H1 (cell line): ENCODE data around the gene PDE4C. TPM values are rescaled to one million over a fixed set of nuclear protein-coding genes. Genes with fewer than 3 reads are reported as not detected.
A peak's percentile ranks its signal among the peaks of the same experiment; 100 is the strongest.

Experiments
- CTCF ChIA-PET: fragments of 300-600 bp; sonication (Branson Sonifier 250); formaldehyde crosslinking; loops from one replicate; lab custom pipeline; 2021; ENCODE audit not compliant: partially characterized antibody; lab: Charles Lee
- POLR2A ChIA-PET: fragments of 300-600 bp; sonication (Branson Sonifier 250); formaldehyde crosslinking; loops from one replicate; lab custom pipeline; 2021; ENCODE audit warnings: inconsistent platforms; ENCODE audit not compliant: partially characterized antibody; lab: Charles Lee
- DNase-seq, 2 experiments: peaks; one replicate each; pipeline versions ENCODE4 v3.0.0 to v3.0.0-alpha.2; 2010 to 2022; ENCODE audit warnings: low spot score in 2 of 2, low read depth in 1 of 2, mixed read lengths in 1 of 2
- FAIRE-seq: peaks from 2 replicates; lab custom pipeline; 2011; peaks lifted over from hg19 to GRCh38; lab: Jason Lieb, UNC
- H2AFZ ChIP-seq: 2 replicates; pipeline ENCODE4 v1.8.1; 2012; ENCODE audit warnings: low read length, inconsistent platforms
- H2AK5ac ChIP-seq: 2 replicates; pipeline ENCODE4 v1.6.1; 2013; ENCODE audit warnings: low read depth, low read length
- H2BK120ac ChIP-seq: replicated peaks from 2 replicates; pipeline ENCODE3; 2013; ENCODE audit warnings: low read depth, low read length, inconsistent platforms
- H2BK12ac ChIP-seq: 2 replicates; pipeline ENCODE4 v1.6.1; 2013; ENCODE audit warnings: low read depth, low read length
- H2BK15ac ChIP-seq: 2 replicates; pipeline ENCODE4 v1.6.1; 2013; ENCODE audit warnings: low read length
- H2BK20ac ChIP-seq: 2 replicates; pipeline ENCODE4 v1.6.1; 2013; ENCODE audit warnings: low read length
- H2BK5ac ChIP-seq: 2 replicates; pipeline ENCODE4 v1.6.1; 2013; ENCODE audit warnings: low read depth, low read length
- H3K14ac ChIP-seq: 2 replicates; pipeline ENCODE4 v1.6.1; 2013; ENCODE audit warnings: inconsistent platforms; ENCODE audit not compliant: insufficient read length
- H3K18ac ChIP-seq: 2 replicates; pipeline ENCODE4 v1.6.1; 2013; ENCODE audit warnings: low read length; ENCODE audit errors: extremely low read depth
- H3K23ac ChIP-seq: 2 replicates; pipeline ENCODE4 v1.6.1; 2013; ENCODE audit warnings: inconsistent platforms; ENCODE audit not compliant: insufficient read length
- H3K23me2 ChIP-seq: 2 replicates; pipeline ENCODE4 v1.6.1; 2013; ENCODE audit warnings: low read depth, low read length
- H3K27ac ChIP-seq: 2 replicates; pipeline ENCODE4 v1.6.1; 2011; ENCODE audit warnings: low read depth, low read length, inconsistent platforms
- H3K27me3 ChIP-seq, 4 experiments: replicated peaks in 1 of 4; 1 replicate in 1 of 4; 2 replicates in 3 of 4; pipeline versions ENCODE4 v1.6.1 to v1.8.1; 2011 to 2013; ENCODE audit warnings: low read length in 3 of 4, mild to moderate bottlenecking in 3 of 4, inconsistent platforms in 2 of 4, mixed read lengths in 2 of 4, moderate library complexity in 1 of 4; ENCODE audit not compliant: control insufficient read depth in 3 of 4, insufficient read depth in 3 of 4; ENCODE audit errors: extremely low read depth in 1 of 4
- H3K36me3 ChIP-seq, 4 experiments: 2 replicates each; pipeline versions ENCODE4 v1.6.1 to v1.8.1; 2011 to 2013; ENCODE audit warnings: mild to moderate bottlenecking in 4 of 4, low read length in 3 of 4, moderate library complexity in 2 of 4, control low read depth in 1 of 4, inconsistent platforms in 1 of 4; ENCODE audit not compliant: insufficient read depth in 4 of 4, control insufficient read depth in 2 of 4
- H3K4ac ChIP-seq: replicated peaks from 2 replicates; pipeline ENCODE3; 2013; ENCODE audit warnings: low read length, low read depth, mixed read lengths, inconsistent platforms; ENCODE audit not compliant: insufficient read length
- H3K4me1 ChIP-seq, 4 experiments: replicated peaks in 1 of 4; 1 replicate in 1 of 4; 2 replicates in 3 of 4; pipeline versions ENCODE4 v1.6.1 to v1.8.1; 2011 to 2013; ENCODE audit warnings: low read length in 3 of 4, inconsistent platforms in 2 of 4, mixed read lengths in 1 of 4; ENCODE audit not compliant: insufficient read depth in 4 of 4, control insufficient read depth in 3 of 4
- H3K4me2 ChIP-seq, 2 experiments: 2 replicates each; pipeline versions ENCODE4 v1.6.1 to v1.8.1; 2011 to 2013; ENCODE audit warnings: low read depth in 2 of 2, low read length in 2 of 2, control low read depth in 1 of 2, inconsistent platforms in 1 of 2, mild to moderate bottlenecking in 1 of 2; ENCODE audit not compliant: insufficient read depth in 1 of 2
- H3K4me3 ChIP-seq, 4 experiments: fragments of 200-600, 300-600 bp in 1 of 4; sonication (generic), shearing (Covaris generic), sonication (Bioruptor Twin) in 1 of 4; 2 replicates each; pipeline versions ENCODE4 v1.5.1 to v1.8.1; 2011 to 2016; ENCODE audit warnings: low read length in 4 of 4, low read depth in 3 of 4, control low read depth in 2 of 4, inconsistent platforms in 2 of 4, mild to moderate bottlenecking in 2 of 4, mixed read lengths in 1 of 4, moderate library complexity in 1 of 4; ENCODE audit not compliant: insufficient read depth in 2 of 4; ENCODE audit errors: extremely low read depth in 1 of 4
- H3K56ac ChIP-seq: replicated peaks from 2 replicates; pipeline ENCODE3; 2013; ENCODE audit warnings: low read depth, mild to moderate bottlenecking, mixed read lengths, low read length, inconsistent platforms; ENCODE audit not compliant: insufficient read length
- H3K79me1 ChIP-seq: 2 replicates; pipeline ENCODE4 v1.6.1; 2013; ENCODE audit warnings: low read depth, low read length, control low read depth
- H3K79me2 ChIP-seq, 2 experiments: 2 replicates each; pipeline versions ENCODE4 v1.6.1 to v1.8.1; 2012 to 2013; ENCODE audit warnings: low read length in 2 of 2, mild to moderate bottlenecking in 2 of 2, inconsistent platforms in 1 of 2; ENCODE audit not compliant: insufficient read depth in 2 of 2, control insufficient read depth in 1 of 2
- H3K9ac ChIP-seq, 4 experiments: replicated peaks in 1 of 4; 1 replicate in 1 of 4; 2 replicates in 3 of 4; pipeline versions ENCODE4 v1.6.1 to v1.8.1; 2011 to 2013; ENCODE audit warnings: low read depth in 3 of 4, low read length in 3 of 4, control low read depth in 2 of 4, mild to moderate bottlenecking in 2 of 4, moderate library complexity in 2 of 4, inconsistent platforms in 1 of 4; ENCODE audit errors: extremely low read depth in 1 of 4
- H3K9me3 ChIP-seq, 2 experiments: 2 replicates each; pipeline versions ENCODE4 v1.6.1 to v1.8.1; 2012 to 2013; ENCODE audit warnings: mild to moderate bottlenecking in 2 of 2, moderate library complexity in 2 of 2, control low read depth in 1 of 2, inconsistent platforms in 1 of 2, low read depth in 1 of 2, low read length in 1 of 2, mixed read lengths in 1 of 2; ENCODE audit not compliant: insufficient read depth in 2 of 2
- H4K20me1 ChIP-seq, 2 experiments: replicated peaks in 1 of 2; 2 replicates each; pipeline versions ENCODE3 to v1.8.1; 2011 to 2013; ENCODE audit warnings: inconsistent platforms in 2 of 2, low read length in 2 of 2, mild to moderate bottlenecking in 1 of 2; ENCODE audit not compliant: insufficient read depth in 2 of 2, control insufficient read depth in 1 of 2
- H4K5ac ChIP-seq: 2 replicates; pipeline ENCODE4 v1.6.1; 2013; ENCODE audit warnings: low read length, low read depth, mixed read lengths, inconsistent platforms; ENCODE audit not compliant: insufficient read length
- H4K8ac ChIP-seq: 2 replicates; pipeline ENCODE4 v1.8.0; 2013; ENCODE audit warnings: mild to moderate bottlenecking, moderate library complexity, low read length, inconsistent platforms; ENCODE audit not compliant: insufficient read depth; ENCODE audit errors: extremely low read depth
- H4K91ac ChIP-seq: replicated peaks from 2 replicates; pipeline ENCODE3; 2013; ENCODE audit warnings: low read length, mixed read lengths, inconsistent platforms; ENCODE audit not compliant: insufficient read length
- CBX5 ChIP-seq: fragments of 300-800, 300-1000 bp; sonication (generic); IDR thresholded peaks from 2 replicates; pipeline ENCODE4 v1.7.1; 2016; ENCODE audit warnings: antibody characterized with exemption, low read length, low read depth
- CBX8 ChIP-seq: fragments of 300-800, 300-1000 bp; sonication (generic); IDR thresholded peaks from 2 replicates; pipeline ENCODE4 v1.7.1; 2016; ENCODE audit warnings: low read depth, low read length, borderline replicate concordance
- EGR1 ChIP-seq: IDR thresholded peaks from 2 replicates; pipeline ENCODE4 v1.6.1; 2011; ENCODE audit warnings: low read depth, low read length, borderline replicate concordance
- MAX ChIP-seq: IDR thresholded peaks from 2 replicates; pipeline ENCODE4 v1.6.1; 2012; ENCODE audit warnings: inconsistent platforms
- NANOG ChIP-seq: IDR thresholded peaks from 2 replicates; pipeline ENCODE4 v1.6.1; 2011; ENCODE audit warnings: low read length, low read depth, mild to moderate bottlenecking, inconsistent platforms; ENCODE audit not compliant: insufficient read depth, poor library complexity, severe bottlenecking
- POLR2A ChIP-seq, 2 experiments: IDR thresholded peaks; 1 replicate in 1 of 2; 2 replicates in 1 of 2; pipeline ENCODE4 v1.6.1; 2011; ENCODE audit warnings: low read depth in 2 of 2, low read length in 2 of 2, mild to moderate bottlenecking in 2 of 2; ENCODE audit errors: control extremely low read depth in 1 of 2
- SP4 ChIP-seq: IDR thresholded peaks from 2 replicates; pipeline ENCODE4 v1.6.1; 2012; ENCODE audit warnings: low read length, inconsistent platforms
- TAF7 ChIP-seq: optimal IDR thresholded peaks from 2 replicates; pipeline ENCODE3; 2011; ENCODE audit warnings: low read depth, mild to moderate bottlenecking, inconsistent platforms, low read length, moderate library complexity, borderline replicate concordance
- WGBS, 2 experiments: shearing (Covaris generic) in 1 of 2; methylation state at CpG; one replicate each; pipeline versions ENCODE4 v1.1.6 to v1.1.7; 2013 to 2015; ENCODE audit warnings: low lambda C conversion rate in 2 of 2, mixed read lengths in 2 of 2, inconsistent platforms in 1 of 2, low coverage in 1 of 2, missing lambda C conversion rate in 1 of 2; ENCODE audit not compliant: insufficient replicate concordance in 2 of 2, insufficient coverage in 1 of 2, insufficient read length in 1 of 2; ENCODE audit errors: extremely low coverage in 1 of 2, missing lambda C conversion rate in 1 of 2; 5-methylcytosine and 5-hydroxymethylcytosine counted together
- polyA plus RNA-seq, 7 experiments: library from polyadenylated mRNA; depleted of rRNA in 3 of 7; stranded (reverse) in 5 of 7; unstranded in 2 of 7; fragments of >200 nt in 5 of 7; fragments of 200-250 nt in 2 of 7; gene quantifications; 1 replicate in 5 of 7; 2 replicates in 1 of 7; 4 replicates in 1 of 7; pipeline versions ENCODE4 v1.2.1 to v1.2.3, GENCODE V29; 2011 to 2013; ENCODE audit warnings: missing spikeins in 2 of 7, mixed read lengths in 2 of 7
- total RNA-seq: library from RNA; stranded (reverse); fragmentation: NEBNext Ultra II Directional; extraction: Animal tissue kit (Norgen Biotek cat#: 25700); gene quantifications from 2 replicates; pipeline ENCODE4 v1.2.1, GENCODE V29; 2021

Gene PDE4C
- total and polyA plus RNA-seq, 2 of the 8 experiments (the other 6 are each of a cell fraction or from before 2014, with no cell fraction given), result 2.7 to 3.1 TPM

DNA sequence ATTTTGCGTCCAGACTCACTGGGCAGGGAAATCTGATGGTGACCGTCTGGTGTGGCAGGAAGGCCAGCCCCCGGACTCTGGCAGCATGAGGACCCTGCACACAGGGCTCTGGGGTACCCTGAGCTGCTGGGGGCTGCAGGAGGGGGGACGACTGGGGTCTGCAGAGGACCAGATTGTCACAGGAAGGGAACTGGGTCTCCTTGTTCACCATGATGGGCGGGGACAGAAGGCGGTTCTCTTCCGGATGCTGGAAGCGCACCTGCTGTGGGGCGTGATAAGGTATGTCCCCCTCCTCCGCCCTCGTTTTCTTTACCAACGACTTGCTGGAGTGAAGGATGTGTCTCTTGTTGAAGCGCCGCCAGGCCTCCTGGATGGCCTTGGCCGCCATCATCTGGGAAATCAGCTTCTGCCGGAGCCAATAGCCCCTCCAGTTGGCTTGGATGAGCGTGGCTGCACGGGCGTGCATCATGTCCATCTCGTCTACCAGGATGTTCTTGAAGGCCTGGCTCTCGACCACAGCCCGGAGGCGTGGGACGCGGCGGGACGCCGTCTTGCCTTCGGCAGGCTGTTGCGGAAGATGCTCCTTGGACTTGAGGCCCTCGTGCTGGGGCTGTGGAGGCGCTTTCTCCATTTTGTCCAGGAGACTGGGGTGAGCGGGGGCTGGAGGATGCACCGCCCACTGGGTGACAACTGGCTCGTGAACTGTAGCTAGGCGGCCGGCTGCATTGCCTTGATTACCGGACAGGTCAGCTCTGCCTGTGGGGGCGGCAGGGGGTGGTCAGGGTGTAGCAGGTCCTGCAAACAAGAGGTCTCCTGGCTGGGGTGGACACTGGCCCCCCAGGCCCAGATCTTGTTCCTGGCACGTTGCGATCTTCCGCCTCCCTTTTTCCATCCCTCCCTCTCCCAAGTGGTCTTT, 40.8 kb upstream of the PDE4C start:
- H3K36me3 ChIP-seq, result no peaks in the 10 kb centered on the region; a peak in 1 of 8 replicates
- H4K20me1 ChIP-seq, result peaks cover 0 to 1% of the 10 kb centered on the region in 2 experiments
- no peaks in the 10 kb centered on the region for H3K9me3 ChIP-seq
- H2BK5ac ChIP-seq, result no peak overlapping the region
- H2BK20ac ChIP-seq, result no peak overlapping the region
- no peak overlapping the region for H3K23ac ChIP-seq
- H3K79me2 ChIP-seq, result no peaks in the 10 kb centered on the region
- H3K9ac ChIP-seq, result no peak overlapping the region; a peak in 1 of 7 replicates
- peaks cover 0 to 5% (median 0%) of the 10 kb centered on the region in 4 experiments; a peak in 1 of 7 replicates for H3K27me3 ChIP-seq
- H2BK12ac ChIP-seq, result no peak overlapping the region
- no peak overlapping the region for H3K4me3 ChIP-seq
- DNase-seq (no peak), FAIRE-seq (no peak)
- H4K5ac ChIP-seq, result no peak overlapping the region
- H3K79me1 ChIP-seq, result no peaks in the 10 kb centered on the region; the same call in 1 of the 2 replicates
- no peak overlapping the region for H3K56ac ChIP-seq
- no peak overlapping the region for H3K4ac ChIP-seq
- H3K4me2 ChIP-seq, result no peak overlapping the region
- no peak overlapping the region for H2BK120ac ChIP-seq
- H3K18ac ChIP-seq, result no peak overlapping the region
- no peak overlapping the region for H4K91ac ChIP-seq
- H3K23me2 ChIP-seq, result no peaks in the 10 kb centered on the region; the same call in 1 of the 2 replicates
- H3K27ac ChIP-seq, result no peak overlapping the region
- H2AK5ac ChIP-seq, result no peak overlapping the region
- CTCF ChIA-PET, result interaction anchor here (0.8 to 5.5 kb wide), 3 partner anchors 12 to 119 kb away, joined by 3 to 33 read pairs (median 4); partner anchors contain the start of gene GDF15
- TF ChIP-seq SP4 (no peak), POLR2A (IDR thresholded peaks at IDR 0.05; ENCODE audit: control extremely low read depth in 1 of 2, low read depth in 2 of 2, low read length in 2 of 2) (no peak), EGR1 (no peak), NANOG (no peak), CBX5 (no peak), MAX (no peak), CBX8 (no peak), TAF7 (no peak)
- H3K14ac ChIP-seq, result no peak overlapping the region
- POLR2A ChIA-PET, result interaction anchor here (1.0 to 1.3 kb wide), 2 partner anchors 14 to 36 kb away, joined by 5 to 6 read pairs; partner anchors contain the start of gene JUND
- no peak overlapping the region for H2AFZ ChIP-seq
- 94% methylated on average over 36 of the region's 42 CpGs; no CpG with 5 or more reads in 1 of the 2 experiments for WGBS, 2 experiments
- no peaks in the 10 kb centered on the region for H3K4me1 ChIP-seq
- H2BK15ac ChIP-seq, result no peak overlapping the region
- peak overlapping the region; percentile 58 for H4K8ac ChIP-seq
